VCaP (cell line): Measurements from ENCODE around the gene PLSCR1.

Experiments used
- H3K27ac ChIP-seq: fragments of 450-650 bp; 2 replicates; pipeline ENCODE4 v1.5.1; 2017
- TF ChIP-seq, protein P1 (sequence below): fragments of 450-650 bp; conservative IDR thresholded peaks from 2 replicates; pipeline ENCODE4 v1.5.1; 2017; ENCODE audit warnings: mild to moderate bottlenecking, moderate library complexity

The PLSCR1 gene

DNA sequence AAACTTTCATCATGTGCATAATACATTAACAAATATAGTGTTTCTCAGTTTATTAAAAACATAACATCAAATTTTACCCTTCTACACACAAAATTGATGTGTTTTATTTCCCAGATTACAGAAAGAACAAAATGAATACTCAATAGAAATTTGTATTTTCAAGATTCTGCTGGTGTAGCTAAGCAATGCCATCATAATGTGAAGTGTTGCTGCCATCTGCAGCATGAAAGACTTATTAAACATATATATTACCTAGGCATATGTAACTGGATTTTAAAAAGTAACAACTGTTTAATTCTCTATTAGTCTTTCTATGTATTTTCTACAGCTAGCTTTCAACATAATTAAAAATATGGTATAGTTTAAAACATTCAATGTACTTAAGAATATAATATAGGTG lies 33.3 kb upstream of the PLSCR1 start:
- TF ChIP-seq, protein P1, sequence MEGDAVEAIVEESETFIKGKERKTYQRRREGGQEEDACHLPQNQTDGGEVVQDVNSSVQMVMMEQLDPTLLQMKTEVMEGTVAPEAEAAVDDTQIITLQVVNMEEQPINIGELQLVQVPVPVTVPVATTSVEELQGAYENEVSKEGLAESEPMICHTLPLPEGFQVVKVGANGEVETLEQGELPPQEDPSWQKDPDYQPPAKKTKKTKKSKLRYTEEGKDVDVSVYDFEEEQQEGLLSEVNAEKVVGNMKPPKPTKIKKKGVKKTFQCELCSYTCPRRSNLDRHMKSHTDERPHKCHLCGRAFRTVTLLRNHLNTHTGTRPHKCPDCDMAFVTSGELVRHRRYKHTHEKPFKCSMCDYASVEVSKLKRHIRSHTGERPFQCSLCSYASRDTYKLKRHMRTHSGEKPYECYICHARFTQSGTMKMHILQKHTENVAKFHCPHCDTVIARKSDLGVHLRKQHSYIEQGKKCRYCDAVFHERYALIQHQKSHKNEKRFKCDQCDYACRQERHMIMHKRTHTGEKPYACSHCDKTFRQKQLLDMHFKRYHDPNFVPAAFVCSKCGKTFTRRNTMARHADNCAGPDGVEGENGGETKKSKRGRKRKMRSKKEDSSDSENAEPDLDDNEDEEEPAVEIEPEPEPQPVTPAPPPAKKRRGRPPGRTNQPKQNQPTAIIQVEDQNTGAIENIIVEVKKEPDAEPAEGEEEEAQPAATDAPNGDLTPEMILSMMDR = peak; percentile 53
- H3K27ac ChIP-seq = no peak overlapping the region

DNA sequence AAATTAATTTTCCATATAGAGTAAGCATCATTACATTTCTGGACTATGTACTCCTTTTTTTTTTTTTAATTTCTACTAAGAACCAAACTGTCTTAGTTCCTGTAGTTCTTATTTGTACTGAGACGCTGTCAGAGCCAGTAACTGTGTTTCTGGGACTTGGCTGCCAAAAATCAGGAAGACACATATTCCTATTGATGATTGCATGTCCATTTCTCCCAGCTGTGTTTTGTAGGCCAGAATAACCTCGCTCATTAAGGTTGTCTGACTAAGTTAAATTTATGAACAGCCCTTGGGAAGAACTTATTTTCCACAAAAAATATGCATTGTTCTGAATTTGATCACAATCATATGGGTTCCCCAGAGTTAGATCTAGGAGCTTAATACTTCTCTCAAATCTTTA lies 31.2 kb upstream of the PLSCR1 start:
- TF ChIP-seq, protein P1 = no peak
- H3K27ac ChIP-seq = no peak overlapping the region

DNA sequence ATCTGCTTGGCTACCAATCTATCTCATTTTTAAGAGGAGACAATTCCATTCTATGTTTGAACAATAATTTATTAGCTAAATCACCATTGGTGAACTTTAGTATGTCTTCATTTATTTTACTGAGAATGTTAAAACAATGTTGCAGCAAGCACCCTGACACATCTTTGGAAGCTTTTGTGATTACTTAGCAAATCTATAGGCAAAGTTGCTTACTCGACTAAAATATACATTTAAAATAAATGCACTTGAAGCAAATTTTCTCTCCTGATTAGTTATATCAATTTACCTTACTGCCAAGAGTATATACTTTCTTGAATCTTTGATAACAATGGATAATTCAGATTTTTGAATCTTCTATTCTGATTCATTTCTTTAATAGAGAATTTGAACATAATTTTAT lies 29.8 kb upstream of the PLSCR1 start:
- H3K27ac ChIP-seq = no peak overlapping the region
- TF ChIP-seq, protein P1 = no peak

DNA sequence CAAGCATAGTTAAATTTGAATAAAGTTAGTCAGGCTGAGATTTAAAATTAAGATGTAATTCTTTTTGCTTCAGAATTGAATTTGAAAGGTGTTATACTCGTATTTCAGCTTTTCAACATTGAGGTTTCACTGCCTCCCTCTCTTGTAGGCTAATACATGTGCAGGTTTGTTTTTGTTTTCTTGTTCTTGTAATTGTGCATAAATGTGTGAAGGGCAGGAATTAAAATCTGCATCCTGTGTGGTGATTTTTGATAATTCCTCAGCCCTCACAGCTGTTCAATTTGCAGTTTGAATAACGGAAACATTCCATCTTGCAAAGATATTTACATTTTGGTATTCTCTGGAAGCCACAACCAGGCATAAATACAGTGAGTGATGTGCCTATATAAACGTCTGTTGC lies 24.9 kb upstream of the PLSCR1 start:
- TF ChIP-seq, protein P1 = no peak
- H3K27ac ChIP-seq = no peak overlapping the region

DNA sequence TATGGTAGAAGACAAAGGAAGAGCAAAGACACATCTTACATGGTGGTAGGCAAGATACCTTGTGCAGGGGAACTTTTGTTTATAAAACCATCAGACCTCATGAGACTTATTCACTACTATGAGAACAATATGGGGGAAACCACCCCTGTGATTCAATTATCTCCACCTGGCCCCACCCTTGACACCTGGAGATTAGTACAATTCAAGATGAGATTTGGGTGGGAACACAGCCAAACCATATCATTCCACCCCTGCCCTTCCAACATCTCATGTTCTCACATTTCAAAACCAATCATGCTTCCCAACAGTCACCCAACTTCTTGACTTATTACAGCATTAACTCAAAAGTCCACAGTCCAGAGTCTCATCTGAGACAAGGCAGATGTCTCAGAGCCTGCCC lies 21.7 kb upstream of the PLSCR1 start:
- TF ChIP-seq, protein P1 = no peak
- no peak overlapping the region for H3K27ac ChIP-seq

DNA sequence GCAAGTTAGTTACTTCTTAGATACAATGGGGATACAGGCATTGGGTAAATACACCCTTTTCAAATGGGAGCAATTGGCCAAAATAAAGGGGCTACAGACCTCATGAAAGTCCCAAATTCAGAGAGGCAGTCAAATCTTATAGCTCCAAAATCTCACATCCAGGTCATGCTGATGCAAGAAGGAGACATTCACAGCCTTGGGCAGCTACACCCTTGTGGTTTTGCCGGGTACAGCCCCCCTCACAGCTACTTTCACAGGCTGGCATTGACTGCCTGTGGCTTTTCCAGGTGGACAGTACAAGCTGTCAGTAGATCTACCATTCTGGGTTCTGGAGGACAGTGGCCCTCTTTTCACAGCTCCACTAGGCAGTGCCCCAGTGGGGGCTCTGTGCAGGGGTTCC lies 17.5 kb upstream of the PLSCR1 start:
- TF ChIP-seq, protein P1 = no peak
- H3K27ac ChIP-seq = no peak overlapping the region

DNA sequence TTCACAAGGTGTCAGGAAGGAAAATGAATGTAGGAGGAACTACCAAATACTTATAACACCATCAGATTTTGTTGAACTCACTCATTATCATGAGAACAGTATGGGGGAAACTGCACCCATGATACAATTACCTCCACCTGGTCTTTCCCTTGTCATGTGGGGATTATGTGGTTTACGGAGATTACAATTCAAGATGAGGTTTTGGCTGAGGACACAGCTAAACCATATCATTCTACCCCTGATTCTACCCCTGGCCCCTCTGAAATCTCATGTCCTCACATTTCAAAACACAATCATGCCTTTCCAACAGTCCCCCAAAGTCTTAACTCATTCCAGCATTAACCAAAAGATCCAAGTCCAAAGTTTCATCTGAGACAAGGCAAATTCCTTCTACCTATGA lies 17.1 kb upstream of the PLSCR1 start:
- TF ChIP-seq, protein P1 = no peak
- no peak overlapping the region for H3K27ac ChIP-seq

DNA sequence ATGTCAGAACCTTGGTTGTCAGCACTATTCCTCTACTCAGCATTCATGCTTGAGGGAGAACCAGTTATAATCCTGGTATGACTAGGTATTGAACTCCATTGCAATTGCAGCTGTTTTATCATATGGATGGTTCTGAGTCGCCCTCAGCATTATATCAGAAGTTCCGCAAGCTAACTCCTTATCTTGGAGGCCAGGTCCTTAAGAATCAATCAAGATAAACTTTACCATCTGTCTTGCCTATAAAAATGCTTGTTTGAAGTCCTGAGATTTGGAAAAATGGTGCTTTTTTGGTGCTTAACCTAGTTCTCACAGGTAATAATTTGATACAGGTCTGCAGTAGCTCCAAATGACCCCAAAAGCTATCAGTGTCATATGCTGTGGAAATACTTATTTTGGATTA lies 16.3 kb upstream of the PLSCR1 start:
- TF ChIP-seq, protein P1 = no peak
- H3K27ac ChIP-seq = no peak overlapping the region
